Stimulated activated effector memory CD8-positive, alpha-beta T cell treated with anti-CD3 and anti-CD28 coated beads, Interleukin-12 subunit alpha, Interleukin-12 subunit beta, amount 100 ng/mL, for 72 hours (primary cell): ENCODE results near the gene PTCD2.
A peak's percentile ranks its signal among the peaks of the same experiment; 100 is the strongest.
"Not testable (repeated sequence)": the region's sequence is repeated elsewhere in the genome, so short reads cannot be mapped to it uniquely, and the experiment has no call there.

Experiments used
- ATAC-seq: fragments of 150-1000 bp; cut with Tn5 transposase; 2 replicates; pipeline ENCODE4 v1.10.0; 2021
- DNase-seq, 2 donors: peaks; one replicate each; pipeline ENCODE4 v3.0.0; 2021 to 2022; ENCODE audit warnings: low spot score in 2 of 2
- H3K27ac Mint-ChIP-seq: one replicate; pipeline ENCODE4 v1.8.0; 2022; ENCODE audit warnings: mild to moderate bottlenecking, mixed read lengths
- H3K36me3 Mint-ChIP-seq: one replicate; pipeline ENCODE4 v1.8.0; 2022; ENCODE audit warnings: mild to moderate bottlenecking, mixed read lengths
- H3K4me1 Mint-ChIP-seq: one replicate; pipeline ENCODE4 v1.8.0; 2022; ENCODE audit warnings: mixed read lengths
- H3K4me3 Mint-ChIP-seq: one replicate; pipeline ENCODE4 v1.8.0; 2022; ENCODE audit warnings: mild to moderate bottlenecking, mixed read lengths
- H3K9me3 Mint-ChIP-seq: one replicate; pipeline ENCODE4 v1.8.0; 2022; ENCODE audit warnings: mixed read lengths

PTCD2 gene

GRCh38 chr5:72290356-72291133 is 29.6 kb upstream of the PTCD2 start:
- no peaks in the 10 kb centered on the region for H3K9me3 Mint-ChIP-seq
- ATAC-seq (no peak), DNase-seq (no peak)
- H3K27ac Mint-ChIP-seq: no peak overlapping the region
- H3K4me1 Mint-ChIP-seq: no peaks in the 10 kb centered on the region
- H3K36me3 Mint-ChIP-seq: peaks cover 92% of the 10 kb centered on the region
- no peak overlapping the region for H3K4me3 Mint-ChIP-seq

- Mint-ChIP-seq H3K36me3 (peaks cover 95% of the 10 kb centered on the region), H3K27ac (no peak overlapping the region), H3K4me1 (no peaks in the 10 kb centered on the region), H3K4me3 (no peak overlapping the region), H3K9me3 (no peaks in the 10 kb centered on the region)
- ATAC-seq (no peak), DNase-seq (no peak)
Observed at GRCh38 chr5:72291601-72292000, 28.6 kb upstream of the PTCD2 start.

- Mint-ChIP-seq H3K4me3 (no peak overlapping the region), H3K4me1 (no peaks in the 10 kb centered on the region), H3K36me3 (peaks cover 95% of the 10 kb centered on the region), H3K9me3 (no peaks in the 10 kb centered on the region), H3K27ac (no peak overlapping the region)
- DNase-seq (no peak), ATAC-seq (no peak)
Observed at GRCh38 chr5:72292411-72292810, 27.8 kb upstream of the PTCD2 start.

- peaks cover 94% of the 10 kb centered on the region for H3K36me3 Mint-ChIP-seq
Observed at GRCh38 chr5:72293495-72294055, 26.6 kb upstream of the PTCD2 start.

GRCh38 chr5:72294473-72294872 is 25.7 kb upstream of the PTCD2 start:
- ATAC-seq (no peak), DNase-seq (no peak)
- H3K27ac Mint-ChIP-seq: no peak overlapping the region
- H3K4me3 Mint-ChIP-seq: no peak overlapping the region
- peaks cover 6% of the 10 kb centered on the region for H3K4me1 Mint-ChIP-seq
- H3K36me3 Mint-ChIP-seq: peaks cover 93% of the 10 kb centered on the region
- no peaks in the 10 kb centered on the region for H3K9me3 Mint-ChIP-seq

More at GRCh38 chr5:72293495-72294055, 26.6 kb upstream of the PTCD2 start:
- DNase-seq: no peak
- ATAC-seq: no peak
- Mint-ChIP-seq H3K4me1 (peaks cover 6% of the 10 kb centered on the region), H3K4me3 (no peak overlapping the region), H3K27ac (no peak overlapping the region), H3K9me3 (no peaks in the 10 kb centered on the region)

- DNase-seq (no peak), ATAC-seq (no peak)
- H3K36me3 Mint-ChIP-seq: peaks cover 84% of the 10 kb centered on the region
- H3K4me1 Mint-ChIP-seq: peaks cover 15% of the 10 kb centered on the region
- no peaks in the 10 kb centered on the region for H3K9me3 Mint-ChIP-seq
- H3K4me3 Mint-ChIP-seq: no peak overlapping the region
- H3K27ac Mint-ChIP-seq: no peak overlapping the region
Observed at GRCh38 chr5:72295539-72295938, 24.6 kb upstream of the PTCD2 start.

- Mint-ChIP-seq H3K27ac (no peak overlapping the region), H3K36me3 (peaks cover 82% of the 10 kb centered on the region), H3K4me1 (peaks cover 17% of the 10 kb centered on the region), H3K9me3 (no peaks in the 10 kb centered on the region), H3K4me3 (no peak overlapping the region)
- DNase-seq (no peak), ATAC-seq (no peak)
Observed at GRCh38 chr5:72296256-72296655, 23.9 kb upstream of the PTCD2 start.

GRCh38 chr5:72298136-72298535 is 22.0 kb upstream of the PTCD2 start:
- Mint-ChIP-seq H3K36me3 (peaks cover 76% of the 10 kb centered on the region), H3K4me1 (peaks cover 17% of the 10 kb centered on the region)

GRCh38 chr5:72298711-72299110 is 21.5 kb upstream of the PTCD2 start:
- Mint-ChIP-seq H3K36me3 (peaks cover 76% of the 10 kb centered on the region), H3K27ac (peak overlapping the region; percentile 6), H3K4me3 (no peak overlapping the region), H3K9me3 (no peaks in the 10 kb centered on the region), H3K4me1 (peaks cover 17% of the 10 kb centered on the region)
- DNase-seq (no peak), ATAC-seq (no peak)

More at GRCh38 chr5:72298136-72298535, 22.0 kb upstream of the PTCD2 start:
- not testable (repeated sequence) for H3K4me3 Mint-ChIP-seq, H3K27ac Mint-ChIP-seq, ATAC-seq, H3K9me3 Mint-ChIP-seq, DNase-seq

GRCh38 chr5:72300590-72301339 is 19.4 kb upstream of the PTCD2 start:
- Mint-ChIP-seq H3K27ac (no peak overlapping the region), H3K4me3 (no peak overlapping the region), H3K4me1 (peaks cover 25% of the 10 kb centered on the region), H3K9me3 (no peaks in the 10 kb centered on the region), H3K36me3 (peaks cover 62% of the 10 kb centered on the region)
- DNase-seq: no peak
- ATAC-seq: no peak

GRCh38 chr5:72301557-72301956 is 18.6 kb upstream of the PTCD2 start:
- Mint-ChIP-seq H3K9me3 (no peaks in the 10 kb centered on the region), H3K27ac (no peak overlapping the region), H3K4me1 (peaks cover 25% of the 10 kb centered on the region), H3K36me3 (peaks cover 54% of the 10 kb centered on the region), H3K4me3 (no peak overlapping the region)
- no peak for ATAC-seq
- DNase-seq: no peak

GRCh38 chr5:72302171-72302570 is 18.0 kb upstream of the PTCD2 start:
- no peak for DNase-seq
- peaks cover 48% of the 10 kb centered on the region for H3K36me3 Mint-ChIP-seq

GRCh38 chr5:72305194-72306142 is 14.7 kb upstream of the PTCD2 start:
- DNase-seq (no peak), ATAC-seq (no peak)
- Mint-ChIP-seq H3K4me1 (peaks cover 17% of the 10 kb centered on the region), H3K9me3 (no peaks in the 10 kb centered on the region), H3K27ac (peak overlapping the region; percentile 52), H3K36me3 (peaks cover 58% of the 10 kb centered on the region), H3K4me3 (no peak overlapping the region)

More at GRCh38 chr5:72302171-72302570, 18.0 kb upstream of the PTCD2 start:
- ATAC-seq: no peak
- no peaks in the 10 kb centered on the region for H3K9me3 Mint-ChIP-seq
- peaks cover 25% of the 10 kb centered on the region for H3K4me1 Mint-ChIP-seq
- H3K4me3 Mint-ChIP-seq: no peak overlapping the region
- no peak overlapping the region for H3K27ac Mint-ChIP-seq

GRCh38 chr5:72307573-72307967 is 12.6 kb upstream of the PTCD2 start:
- Mint-ChIP-seq H3K4me3 (peak overlapping the region; percentile 79), H3K4me1 (peaks cover 15% of the 10 kb centered on the region), H3K9me3 (no peaks in the 10 kb centered on the region), H3K27ac (peak overlapping the region; percentile 87), H3K36me3 (peaks cover 70% of the 10 kb centered on the region)
- DNase-seq: no peak
- ATAC-seq: no peak
